K562 (cell line): Measurements from ENCODE around the gene TOR1B. TPM values are rescaled to one million over a fixed set of nuclear protein-coding genes. Genes with fewer than 3 reads are reported as not detected.

Source experiments
- ATAC-seq: fragments of 200-7000 bp; cut with Tn5 transposase; 3 replicates; pipeline ENCODE4 v1.9.1; 2020; ENCODE audit warnings: moderate library complexity
- BruUV-seq: library from RNA; stranded (reverse); fragments of 400-500 nt; replicated peaks from 2 replicates; lab custom pipeline; 2021; lab: Mats Ljungman, UMichigan
- CTCF ChIA-PET: fragments of 300-600 bp; formaldehyde crosslinking; extraction: SDS; loops from one replicate; lab custom pipeline; 2021; ENCODE audit warnings: low intra/inter-chr PET ratio; lab: Yijun Ruan, JAX
- POLR2A ChIA-PET: fragments of 300-600, 350-650 bp; sonication (Branson Sonifier 250); formaldehyde crosslinking; extraction: SDS; loops from one replicate; lab custom pipeline; 2021; ENCODE audit warnings: antibody characterized with exemption, inconsistent platforms; lab: Yijun Ruan, JAX
- DNase-seq, 4 experiments: peaks; one replicate each; pipeline versions ENCODE4 v3.0.0 to v3.0.0-alpha.2; 2011 to 2018; ENCODE audit warnings: low spot score in 3 of 4, mixed read lengths in 3 of 4; ENCODE audit errors: extremely low read depth in 1 of 4
- FAIRE-seq: peaks from 2 replicates; lab custom pipeline; 2011; peaks lifted over from hg19 to GRCh38; lab: Jason Lieb, UNC
- H2AFZ ChIP-seq: 2 replicates; pipeline ENCODE4 v1.6.0; 2011; ENCODE audit warnings: low read depth, low read length, control low read depth, inconsistent platforms
- H3K27ac ChIP-seq: fragments of 200-600 bp; 3 replicates; pipeline ENCODE4 v1.8.0; 2011; ENCODE audit warnings: low read depth, mild to moderate bottlenecking, control low read depth, inconsistent platforms, low read length, moderate library complexity, mixed read lengths; ENCODE audit errors: extremely low read depth
- H3K27me3 ChIP-seq, 2 experiments: fragments of 300-600 bp in 1 of 2; 2 replicates in 1 of 2; 3 replicates in 1 of 2; pipeline versions ENCODE4 v1.6.0 to v1.8.0; 2011; ENCODE audit warnings: inconsistent platforms in 2 of 2, low read length in 2 of 2, mild to moderate bottlenecking in 1 of 2, mixed read lengths in 1 of 2, moderate library complexity in 1 of 2; ENCODE audit not compliant: control insufficient read depth in 2 of 2, insufficient read depth in 2 of 2
- H3K36me3 ChIP-seq: fragments of 300-600 bp; 3 replicates; pipeline ENCODE4 v1.8.0; 2011; ENCODE audit warnings: mild to moderate bottlenecking, low read length, inconsistent platforms; ENCODE audit not compliant: control insufficient read depth, insufficient read depth
- H3K4me1 ChIP-seq, 2 experiments: fragments of 200-600 bp in 1 of 2; replicated peaks in 1 of 2; 2 replicates in 1 of 2; 3 replicates in 1 of 2; pipeline versions ENCODE4 v1.5.1 to v1.8.0; 2011; ENCODE audit warnings: inconsistent platforms in 2 of 2, low read length in 2 of 2, mild to moderate bottlenecking in 1 of 2, mixed read lengths in 1 of 2, moderate library complexity in 1 of 2; ENCODE audit not compliant: control insufficient read depth in 2 of 2, insufficient read depth in 2 of 2
- H3K4me2 ChIP-seq: 2 replicates; pipeline ENCODE4 v1.6.1; 2011; ENCODE audit warnings: low read length, control low read depth, inconsistent platforms, mixed read lengths; ENCODE audit not compliant: insufficient read depth
- H3K4me3 ChIP-seq: fragments of 200-600 bp; sonication (generic), shearing (Covaris generic); 2 replicates; pipeline ENCODE4 v1.5.1; 2016; ENCODE audit warnings: control low read depth, inconsistent platforms
- H3K79me2 ChIP-seq: fragments of 200-600 bp; 3 replicates; pipeline ENCODE4 v1.8.0; 2011; ENCODE audit warnings: low read length, inconsistent platforms; ENCODE audit not compliant: control insufficient read depth, insufficient read depth
- H3K9ac ChIP-seq, 2 experiments: 2 replicates each; pipeline versions ENCODE4 v1.6.0 to v1.6.1; 2011; ENCODE audit warnings: low read depth in 2 of 2, low read length in 2 of 2, control low read depth in 1 of 2, inconsistent platforms in 1 of 2, mild to moderate bottlenecking in 1 of 2, mixed read lengths in 1 of 2; ENCODE audit not compliant: insufficient read depth in 1 of 2
- H3K9me1 ChIP-seq: one replicate; pipeline ENCODE4 v1.6.0; 2011; ENCODE audit warnings: inconsistent platforms, mild to moderate bottlenecking, low read length, moderate library complexity; ENCODE audit not compliant: control insufficient read depth, insufficient read depth
- H3K9me3 ChIP-seq: replicated peaks from 2 replicates; pipeline ENCODE4 v1.5.1; 2011; ENCODE audit warnings: low read depth, low read length, inconsistent platforms; ENCODE audit not compliant: control insufficient read depth, insufficient read depth
- H4K20me1 ChIP-seq: replicated peaks from 2 replicates; pipeline ENCODE4 v1.6.1; 2011; ENCODE audit warnings: low read length, inconsistent platforms, mixed read lengths; ENCODE audit not compliant: control insufficient read depth, insufficient read depth
- ASH1L ChIP-seq: fragments of 450-650 bp; IDR thresholded peaks from 2 replicates; pipeline ENCODE4 v1.6.1; 2018; ENCODE audit warnings: borderline replicate concordance, mild to moderate bottlenecking, low read depth; ENCODE audit not compliant: partially characterized antibody
- ATF3 ChIP-seq, 2 experiments: fragments of 450-650 bp in 1 of 2; sonication (generic) in 1 of 2; formaldehyde crosslinking in 1 of 2; IDR thresholded peaks in 1 of 2; conservative IDR thresholded peaks in 1 of 2; 2 replicates each; pipeline versions ENCODE4 v1.6.1 to v1.8.1; 2016 to 2023; ENCODE audit warnings: mild to moderate bottlenecking in 2 of 2, moderate library complexity in 2 of 2, inconsistent platforms in 1 of 2, missing genetic modification reagents in 1 of 2
- CREB1 ChIP-seq, 2 experiments: sonication (generic) in 1 of 2; formaldehyde crosslinking in 1 of 2; IDR thresholded peaks; 2 replicates each; pipeline versions ENCODE4 v1.6.1 to v1.8.0; 2012 to 2022; ENCODE audit warnings: inconsistent platforms in 1 of 2, mild to moderate bottlenecking in 1 of 2, missing genetic modification reagents in 1 of 2, moderate library complexity in 1 of 2
- DMBX1 ChIP-seq: fragments of 250-450 bp; sonication (Bioruptor Pico); IDR thresholded peaks from 2 replicates; pipeline ENCODE4 v1.8.0; 2022; ENCODE audit warnings: inconsistent platforms, mild to moderate bottlenecking, moderate library complexity, borderline replicate concordance
- E2F8 ChIP-seq: fragments of 450-650 bp; IDR thresholded peaks from 2 replicates; pipeline ENCODE4 v1.7.1; 2018; ENCODE audit warnings: mild to moderate bottlenecking, low read depth; ENCODE audit not compliant: partially characterized antibody
- FOXM1 ChIP-seq, 2 experiments: fragments of 450-650 bp in 1 of 2; sonication (generic) in 1 of 2; formaldehyde crosslinking in 1 of 2; IDR thresholded peaks; 2 replicates each; pipeline versions ENCODE4 v1.6.1 to v1.9.0; 2017 to 2022; ENCODE audit warnings: low read depth in 2 of 2, mild to moderate bottlenecking in 2 of 2, missing genetic modification reagents in 1 of 2, moderate library complexity in 1 of 2
- SAFB ChIP-seq: fragments of 200-400 bp; formaldehyde crosslinking; IDR thresholded peaks from 2 replicates; pipeline ENCODE4 v1.6.1; 2017; ENCODE audit warnings: low read depth, low read length, borderline replicate concordance
- TEAD4 ChIP-seq, 2 experiments: sonication (generic) in 1 of 2; formaldehyde crosslinking in 1 of 2; IDR thresholded peaks; 2 replicates each; pipeline versions ENCODE4 v1.6.1 to v1.8.0; 2012 to 2022; ENCODE audit warnings: borderline replicate concordance in 1 of 2, inconsistent platforms in 1 of 2, low read length in 1 of 2, mild to moderate bottlenecking in 1 of 2, missing genetic modification reagents in 1 of 2
- ZNF41 ChIP-seq: fragments of 250-450 bp; sonication (Bioruptor Pico); conservative IDR thresholded peaks from 2 replicates; pipeline ENCODE4 v1.4.0; 2020; ENCODE audit warnings: mild to moderate bottlenecking
- WGBS: fragments of 100-300 bp; shearing (Covaris generic); methylation state at CpG from one replicate; pipeline ENCODE4 v1.1.6; 2016; ENCODE audit warnings: low coverage, mixed read lengths; ENCODE audit not compliant: insufficient coverage; ENCODE audit errors: missing lambda C conversion rate; 5-methylcytosine and 5-hydroxymethylcytosine counted together
- in situ Hi-C: fragments of 300-500 bp; cut with MboI; formaldehyde crosslinking; loops from 4 replicates; pipeline ENCODE4 v1.15.0; 2018; ENCODE audit warnings: inconsistent platforms, mixed read lengths
- intact Hi-C: fragments of 100-400 bp; cut with micrococcal nuclease; formaldehyde crosslinking; loops from 2 replicates; pipeline ENCODE4 v1.14.2; 2022
- polyA plus RNA-seq, 8 experiments: library from polyadenylated mRNA; depleted of rRNA in 4 of 8; stranded (reverse) in 5 of 8; unstranded in 3 of 8; fragments of >200 nt; fragmentation: Nextera tagmentation in 2 of 8; fragmentation: Illumina TruSeq in 1 of 8; extraction: Ambion mirVana in 2 of 8; extraction: Trizol in 1 of 8; gene quantifications; 2 replicates each; pipeline versions ENCODE4 v1.2.1 to v1.2.3, GENCODE V29; 2011 to 2014; ENCODE audit warnings: inconsistent platforms in 1 of 8, missing spikeins in 1 of 8
- total RNA-seq, 7 experiments: library from RNA; depleted of rRNA in 6 of 7; stranded (reverse); fragments of >200 nt in 6 of 7; fragmentation: Illumina TruSeq in 2 of 7; extraction: Trizol in 2 of 7; gene quantifications; 2 replicates each; pipeline versions ENCODE4 v1.2.1 to v1.2.3, GENCODE V29; 2011 to 2021; ENCODE audit warnings: low replicate concordance in 1 of 7

Gene TOR1B
- total and polyA plus RNA-seq, 9 of the 15 experiments (the other 6 are each of a cell fraction or from before 2014, with no cell fraction given) = 4.2 to 36.5 (median 24.6) TPM

DNA sequence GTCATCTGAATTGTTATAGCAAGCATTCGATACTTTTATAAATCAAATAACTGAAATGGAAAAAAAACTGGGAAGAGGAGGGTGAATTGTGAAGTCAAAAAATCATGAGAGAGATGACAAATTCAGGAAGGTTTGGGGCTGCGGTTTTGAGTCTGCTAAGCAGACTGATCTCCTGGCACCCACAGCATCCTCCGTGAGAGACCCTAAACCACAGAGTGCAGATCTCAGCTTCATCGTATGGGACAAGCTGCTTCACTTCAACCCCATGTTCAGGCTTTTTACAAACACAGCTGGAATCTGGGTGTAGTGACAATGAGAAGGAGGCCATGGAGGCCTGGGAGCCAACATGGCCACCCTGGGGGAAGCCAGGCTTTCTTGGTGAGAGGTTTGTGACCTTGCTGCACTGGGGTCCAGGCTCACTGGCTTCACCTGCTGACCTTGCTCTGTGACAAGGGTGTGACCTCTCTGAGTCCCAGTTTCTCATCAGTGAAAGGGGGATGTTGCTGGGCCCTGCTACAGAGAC is 51.7 kb downstream of the TOR1B start (continued):
- TF ChIP-seq ASH1L (no peak), ATF3 (IDR thresholded peaks at IDR 0.05) (no peak), ATF3 (CRISPR knock-in tag; conservative IDR thresholded peaks at IDR 0.05) (no peak), FOXM1 (IDR thresholded peaks at IDR 0.05; ENCODE audit: low read depth) (no peak), FOXM1 (CRISPR knock-in tag; IDR thresholded peaks at IDR 0.05; ENCODE audit: low read depth) (no peak), E2F8 (no peak)

DNA sequence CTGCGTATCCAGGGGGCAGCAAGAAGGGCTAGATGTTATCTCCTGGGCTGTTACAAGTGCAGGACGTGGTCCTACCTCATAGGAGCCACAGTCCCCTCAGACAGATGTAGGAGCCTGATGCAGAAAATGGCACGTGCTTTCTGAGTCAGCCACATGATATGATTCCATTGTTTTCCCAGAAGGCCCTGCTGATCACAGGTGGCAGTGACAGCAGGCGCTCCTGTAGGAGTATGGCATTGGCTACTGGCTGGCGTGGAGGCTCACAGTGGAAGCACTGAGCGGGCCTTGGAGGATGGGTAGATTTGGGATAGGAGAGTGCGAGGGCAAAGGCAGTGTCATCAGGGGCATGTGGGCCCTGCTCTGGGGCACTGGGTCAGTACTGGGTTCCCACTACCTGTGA is 54.2 kb downstream of the TOR1B start:
- no peak overlapping the region for H3K4me3 ChIP-seq
- peak in 3 of 4 experiments; percentile 57 to 78 (median 71) for DNase-seq
- no TSS peak for BruUV-seq
- no peaks in the 10 kb centered on the region for H4K20me1 ChIP-seq
- CTCF ChIA-PET = no interaction called here
- no peak for FAIRE-seq
- H3K4me2 ChIP-seq = no peak overlapping the region; the same call in 1 of the 2 replicates
- 0 out of 2 replicates have a peak overlapping the region, but pooled peaks have one; percentile 21 for H2AFZ ChIP-seq
- H3K9me1 ChIP-seq = no peaks in the 10 kb centered on the region
- 62% methylated on average over 7 of the region's 7 CpGs for WGBS
- in situ Hi-C loops (no loop called here), intact Hi-C loops (no loop called here)
- no peak for ATAC-seq
- peaks cover 48% of the 10 kb centered on the region for H3K79me2 ChIP-seq
- peak overlapping the region; percentile 75 for H3K27ac ChIP-seq
- H3K36me3 ChIP-seq = peaks cover 90% of the 10 kb centered on the region
- POLR2A ChIA-PET = interaction anchor here (1.2 to 9.4 kb wide), 3 partner anchors 7 to 13 kb away, joined by 3 to 91 read pairs (median 40); no protein-coding TSS in a partner anchor
- no peaks in the 10 kb centered on the region for H3K27me3 ChIP-seq
- H3K9me3 ChIP-seq = no peaks in the 10 kb centered on the region
- peaks cover 49 to 50% of the 10 kb centered on the region in 2 experiments for H3K4me1 ChIP-seq
- H3K9ac ChIP-seq = peak overlapping the region; percentile 54 to 76; a peak in 3 of 4 replicates
- TF ChIP-seq ZNF41 (CRISPR knock-in tag) (0 out of 2 replicates have a peak, but pooled peaks have one; percentile 22), DMBX1 (CRISPR knock-in tag) (peak; percentile 88), SAFB (no peak), TEAD4 (IDR thresholded peaks at IDR 0.05; ENCODE audit: low read length) (peak; percentile 25; the same call in 1 of the 2 replicates), TEAD4 (CRISPR knock-in tag; IDR thresholded peaks at IDR 0.05; ENCODE audit: borderline replicate concordance) (no peak), CREB1 (IDR thresholded peaks at IDR 0.05) (no peak), CREB1 (CRISPR knock-in tag; IDR thresholded peaks at IDR 0.05) (0 out of 2 replicates have a peak, but pooled peaks have one; percentile 10)
